ENCODE results near the gene RPS16.
A peak's percentile ranks its signal among the peaks of the same experiment; 100 is the strongest.

RPS16 gene

DNA sequence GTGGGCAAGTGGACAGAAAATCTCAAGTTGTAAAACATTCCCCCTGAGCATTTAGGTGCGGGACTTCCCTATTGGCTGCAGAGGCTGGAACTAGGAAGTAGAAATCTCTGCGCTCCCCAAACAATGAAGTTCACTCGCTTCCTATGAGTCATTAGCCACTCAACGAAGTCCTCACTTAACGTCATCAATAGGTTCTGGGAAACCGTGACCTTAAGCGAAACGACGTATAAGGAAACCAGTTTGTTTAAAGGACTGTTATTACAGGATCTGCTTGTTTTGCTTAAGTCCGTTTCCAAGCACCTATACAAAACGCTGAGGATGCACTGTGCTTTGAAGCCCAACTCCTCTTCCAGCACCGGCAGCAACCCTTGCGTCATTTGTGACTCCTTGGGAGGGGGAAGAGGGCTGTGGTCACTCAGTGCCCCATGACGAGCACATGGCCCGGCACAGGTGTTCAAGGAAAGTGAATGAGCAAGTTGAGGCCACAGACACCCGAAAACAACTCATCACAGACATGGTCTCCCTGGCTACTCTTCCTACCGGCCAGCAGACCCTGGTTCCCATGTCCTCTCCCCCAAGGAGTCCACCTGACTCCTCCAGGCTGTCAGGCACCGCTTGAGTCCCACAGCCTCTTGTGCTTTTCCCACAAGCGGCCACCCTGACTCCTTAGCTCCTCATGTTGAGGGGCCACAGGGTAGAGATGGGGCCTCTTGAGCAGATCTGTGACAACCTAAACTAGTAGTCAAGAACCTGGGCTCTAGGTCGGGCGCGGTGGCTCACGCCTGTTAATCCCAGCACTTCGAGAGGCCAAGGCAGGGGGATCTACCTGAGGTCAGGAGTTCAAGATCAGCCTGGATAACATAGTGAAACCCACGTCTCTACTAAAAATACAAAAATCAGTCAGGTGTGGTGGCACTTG is 4.8 kb downstream of the RPS16 start (continued):
- TF ChIP-seq ZNF549 (tag by site-specific recombination; IDR thresholded peaks at IDR 0.05) (no peak), ZXDB (tag by site-specific recombination; IDR thresholded peaks at IDR 0.05) (no peak; the same call in 1 of the 2 replicates), OSR2 (tag by site-specific recombination; IDR thresholded peaks at IDR 0.05) (peak; percentile 54; the same call in 1 of the 2 replicates), ZNF530 (tag by site-specific recombination; IDR thresholded peaks at IDR 0.05; ENCODE audit: low read depth) (no peak), ZNF324 (tag by site-specific recombination; IDR thresholded peaks at IDR 0.05) (peak; percentile 73), ZNF157 (tag by site-specific recombination; IDR thresholded peaks at IDR 0.05) (no peak), ZNF214 (tag by site-specific recombination; IDR thresholded peaks at IDR 0.05; ENCODE audit: borderline replicate concordance) (no peak), TCF7L2 (IDR thresholded peaks at IDR 0.05; ENCODE audit: borderline replicate concordance, low read depth, low read length) (no peak), ZNF501 (tag by site-specific recombination; IDR thresholded peaks at IDR 0.05) (peak; percentile 72; the same call in 1 of the 2 replicates), ZNF155 (tag by site-specific recombination; IDR thresholded peaks at IDR 0.05) (no peak), ZNF677 (tag by site-specific recombination; IDR thresholded peaks at IDR 0.05) (no peak), ZNF701 (tag by site-specific recombination; IDR thresholded peaks at IDR 0.05) (no peak), ZNF48 (tag by site-specific recombination; IDR thresholded peaks at IDR 0.05) (no peak), YY1 (tag by site-specific recombination; IDR thresholded peaks at IDR 0.05) (no peak), EGR2 (tag by site-specific recombination; IDR thresholded peaks at IDR 0.05; ENCODE audit: low read depth) (no peak), ZNF561 (tag by site-specific recombination; IDR thresholded peaks at IDR 0.05; ENCODE audit: borderline replicate concordance) (no peak), ZNF837 (tag by site-specific recombination; IDR thresholded peaks at IDR 0.05) (no peak), ZBTB20 (tag by site-specific recombination; IDR thresholded peaks at IDR 0.05) (peak; percentile 42; the same call in 1 of the 2 replicates), ZNF529 (tag by site-specific recombination; IDR thresholded peaks at IDR 0.05; ENCODE audit: insufficient replicate concordance) (no peak), MYNN (tag by site-specific recombination; IDR thresholded peaks at IDR 0.05; ENCODE audit: borderline replicate concordance) (no peak), ZNF600 (tag by site-specific recombination; IDR thresholded peaks at IDR 0.05) (peak; percentile 100), ZNF394 (tag by site-specific recombination; IDR thresholded peaks at IDR 0.05; ENCODE audit: borderline replicate concordance) (peak; percentile 41; the same call in 1 of the 2 replicates), ZNF747 (tag by site-specific recombination; IDR thresholded peaks at IDR 0.05) (no peak), ZNF664 (tag by site-specific recombination; IDR thresholded peaks at IDR 0.05) (peak; percentile 79; the same call in 1 of the 2 replicates), KLF10 (tag by site-specific recombination; IDR thresholded peaks at IDR 0.05) (peak; percentile 54), KLF7 (tag by site-specific recombination; IDR thresholded peaks at IDR 0.05; ENCODE audit: borderline replicate concordance) (no peak), ZNF248 (tag by site-specific recombination; IDR thresholded peaks at IDR 0.05) (no peak), ZNF658 (tag by site-specific recombination; IDR thresholded peaks at IDR 0.05) (no peak), ZFP69B (tag by site-specific recombination; IDR thresholded peaks at IDR 0.05) (peak; percentile 62), BCL11A (tag by site-specific recombination; IDR thresholded peaks at IDR 0.05; ENCODE audit: low read depth) (peak; percentile 94), GFI1B (tag by site-specific recombination; IDR thresholded peaks at IDR 0.05) (peak; percentile 92), RBAK (tag by site-specific recombination; IDR thresholded peaks at IDR 0.05) (no peak), ZBTB17 (tag by site-specific recombination; IDR thresholded peaks at IDR 0.05) (peak; percentile 91), ZNF335 (tag by site-specific recombination; conservative IDR thresholded peaks at IDR 0.05) (peak; percentile 36), ZNF624 (tag by site-specific recombination; IDR thresholded peaks at IDR 0.05) (no peak), WT1 (tag by site-specific recombination; IDR thresholded peaks at IDR 0.05) (peak; percentile 16; the same call in 1 of the 2 replicates)
- TF ChIP-seq, protein P1, sequence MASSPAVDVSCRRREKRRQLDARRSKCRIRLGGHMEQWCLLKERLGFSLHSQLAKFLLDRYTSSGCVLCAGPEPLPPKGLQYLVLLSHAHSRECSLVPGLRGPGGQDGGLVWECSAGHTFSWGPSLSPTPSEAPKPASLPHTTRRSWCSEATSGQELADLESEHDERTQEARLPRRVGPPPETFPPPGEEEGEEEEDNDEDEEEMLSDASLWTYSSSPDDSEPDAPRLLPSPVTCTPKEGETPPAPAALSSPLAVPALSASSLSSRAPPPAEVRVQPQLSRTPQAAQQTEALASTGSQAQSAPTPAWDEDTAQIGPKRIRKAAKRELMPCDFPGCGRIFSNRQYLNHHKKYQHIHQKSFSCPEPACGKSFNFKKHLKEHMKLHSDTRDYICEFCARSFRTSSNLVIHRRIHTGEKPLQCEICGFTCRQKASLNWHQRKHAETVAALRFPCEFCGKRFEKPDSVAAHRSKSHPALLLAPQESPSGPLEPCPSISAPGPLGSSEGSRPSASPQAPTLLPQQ (tag by site-specific recombination; IDR thresholded peaks at IDR 0.05): peak; percentile 75; the same call in 1 of the 2 replicates
- TF ChIP-seq, protein P2, sequence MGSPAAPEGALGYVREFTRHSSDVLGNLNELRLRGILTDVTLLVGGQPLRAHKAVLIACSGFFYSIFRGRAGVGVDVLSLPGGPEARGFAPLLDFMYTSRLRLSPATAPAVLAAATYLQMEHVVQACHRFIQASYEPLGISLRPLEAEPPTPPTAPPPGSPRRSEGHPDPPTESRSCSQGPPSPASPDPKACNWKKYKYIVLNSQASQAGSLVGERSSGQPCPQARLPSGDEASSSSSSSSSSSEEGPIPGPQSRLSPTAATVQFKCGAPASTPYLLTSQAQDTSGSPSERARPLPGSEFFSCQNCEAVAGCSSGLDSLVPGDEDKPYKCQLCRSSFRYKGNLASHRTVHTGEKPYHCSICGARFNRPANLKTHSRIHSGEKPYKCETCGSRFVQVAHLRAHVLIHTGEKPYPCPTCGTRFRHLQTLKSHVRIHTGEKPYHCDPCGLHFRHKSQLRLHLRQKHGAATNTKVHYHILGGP (tag by site-specific recombination; IDR thresholded peaks at IDR 0.05): no peak
- TF ChIP-seq, protein P3, sequence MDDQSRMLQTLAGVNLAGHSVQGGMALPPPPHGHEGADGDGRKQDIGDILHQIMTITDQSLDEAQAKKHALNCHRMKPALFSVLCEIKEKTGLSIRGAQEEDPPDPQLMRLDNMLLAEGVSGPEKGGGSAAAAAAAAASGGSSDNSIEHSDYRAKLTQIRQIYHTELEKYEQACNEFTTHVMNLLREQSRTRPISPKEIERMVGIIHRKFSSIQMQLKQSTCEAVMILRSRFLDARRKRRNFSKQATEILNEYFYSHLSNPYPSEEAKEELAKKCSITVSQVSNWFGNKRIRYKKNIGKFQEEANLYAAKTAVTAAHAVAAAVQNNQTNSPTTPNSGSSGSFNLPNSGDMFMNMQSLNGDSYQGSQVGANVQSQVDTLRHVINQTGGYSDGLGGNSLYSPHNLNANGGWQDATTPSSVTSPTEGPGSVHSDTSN (CRISPR knock-in tag; IDR thresholded peaks at IDR 0.05): no peak
